ENCODE data around the gene TLE4.
"Not testable (repeated sequence)": the region's sequence is repeated elsewhere in the genome, so short reads cannot be mapped to it uniquely, and the experiment has no call there.

The TLE4 gene

GRCh38 chr9:79745752-79746336 lies 174.1 kb downstream of the TLE4 start:
- DNase-seq, result no peak

DNA sequence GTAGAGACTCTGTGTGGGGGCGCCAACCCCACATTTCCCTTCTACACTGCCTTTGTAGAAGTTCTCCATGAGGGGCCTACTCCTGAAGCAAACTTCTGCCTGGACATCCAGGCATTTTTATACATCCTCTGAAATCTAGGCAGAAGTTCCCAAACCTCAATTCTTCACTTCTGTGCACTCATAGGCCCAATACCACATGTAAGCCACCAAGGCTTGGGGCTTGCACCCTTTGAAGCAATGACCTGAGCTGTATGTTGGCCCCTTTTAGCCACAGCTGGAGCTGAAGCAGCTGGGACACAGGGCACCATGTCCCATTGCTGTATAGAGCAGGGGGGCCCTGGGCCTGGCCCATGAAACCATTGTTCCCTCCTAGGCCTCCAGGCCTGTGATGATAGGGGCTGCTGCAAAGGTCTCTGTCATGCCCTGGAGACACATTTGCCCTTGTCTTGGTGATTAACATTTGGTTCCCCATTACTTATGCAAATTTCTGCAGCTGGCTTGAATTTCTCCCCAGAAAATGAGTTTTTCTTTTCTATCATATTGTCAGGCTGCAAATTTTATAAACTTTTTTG lies 180.2 kb downstream of the TLE4 start:
- not testable (repeated sequence) for DNase-seq

- no peak for DNase-seq
These were observed 184.6 kb downstream of the TLE4 start for GRCh38 chr9:79756414-79756813.

DNA sequence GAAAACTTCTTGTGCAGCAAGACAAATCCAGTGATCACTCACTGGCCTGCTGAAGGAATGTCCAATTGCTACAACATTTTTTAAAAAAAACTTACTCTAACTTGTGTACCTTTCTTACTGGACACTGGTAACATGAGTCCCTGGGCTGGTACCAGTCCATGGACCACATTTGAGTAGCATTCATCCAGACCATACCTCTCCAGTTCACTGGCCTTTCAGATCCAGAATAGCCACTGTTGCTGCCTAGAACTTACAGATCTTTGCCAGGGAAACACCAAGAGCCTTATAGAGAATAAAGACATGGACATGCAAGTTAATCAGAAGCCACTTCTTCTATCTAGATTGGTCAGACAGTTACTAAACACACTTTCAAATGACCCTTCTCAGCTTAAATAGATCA lies 185.3 kb downstream of the TLE4 start:
- DNase-seq, result no peak

DNA sequence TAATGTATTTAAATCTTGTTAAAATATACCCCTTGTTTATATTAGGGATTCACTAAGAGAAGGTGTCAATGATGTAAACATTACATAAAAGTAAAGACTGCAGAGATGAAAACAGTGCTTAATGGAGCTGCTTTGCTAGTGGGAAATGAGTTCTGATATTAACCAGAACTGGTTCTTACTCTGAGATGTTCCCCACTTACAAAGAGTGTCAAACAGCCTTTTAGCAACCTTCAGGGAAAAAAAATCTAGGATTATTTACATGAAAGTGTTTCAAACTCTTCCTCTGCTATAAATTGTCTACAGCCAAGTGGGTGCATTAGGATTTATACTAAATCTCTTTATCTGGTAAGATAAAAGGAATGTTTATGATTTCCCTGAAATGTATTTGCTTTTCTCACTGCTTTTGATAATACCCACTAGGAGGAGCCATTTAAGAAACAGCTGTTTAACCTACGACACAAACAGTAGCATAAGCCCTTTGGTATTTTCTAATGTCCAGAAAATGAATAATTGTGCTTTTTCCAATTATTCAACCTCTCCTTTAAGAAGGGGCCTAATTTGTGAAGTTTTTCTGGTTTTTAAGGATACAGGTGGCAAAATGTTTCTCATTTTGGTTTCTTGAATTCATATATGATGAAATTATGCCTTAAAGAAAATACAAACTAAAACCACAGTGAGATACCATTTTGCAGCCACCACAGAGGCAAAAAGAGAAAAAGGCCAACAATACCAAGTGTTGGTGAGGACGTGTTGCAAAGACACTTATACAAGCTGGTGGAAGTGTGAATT lies 186.3 kb downstream of the TLE4 start:
- DNase-seq, result no peak

GRCh38 chr9:79759460-79759859 lies 187.7 kb downstream of the TLE4 start:
- DNase-seq, result no peak

GRCh38 chr9:79762070-79762469 lies 190.3 kb downstream of the TLE4 start:
- no peak for DNase-seq

DNA sequence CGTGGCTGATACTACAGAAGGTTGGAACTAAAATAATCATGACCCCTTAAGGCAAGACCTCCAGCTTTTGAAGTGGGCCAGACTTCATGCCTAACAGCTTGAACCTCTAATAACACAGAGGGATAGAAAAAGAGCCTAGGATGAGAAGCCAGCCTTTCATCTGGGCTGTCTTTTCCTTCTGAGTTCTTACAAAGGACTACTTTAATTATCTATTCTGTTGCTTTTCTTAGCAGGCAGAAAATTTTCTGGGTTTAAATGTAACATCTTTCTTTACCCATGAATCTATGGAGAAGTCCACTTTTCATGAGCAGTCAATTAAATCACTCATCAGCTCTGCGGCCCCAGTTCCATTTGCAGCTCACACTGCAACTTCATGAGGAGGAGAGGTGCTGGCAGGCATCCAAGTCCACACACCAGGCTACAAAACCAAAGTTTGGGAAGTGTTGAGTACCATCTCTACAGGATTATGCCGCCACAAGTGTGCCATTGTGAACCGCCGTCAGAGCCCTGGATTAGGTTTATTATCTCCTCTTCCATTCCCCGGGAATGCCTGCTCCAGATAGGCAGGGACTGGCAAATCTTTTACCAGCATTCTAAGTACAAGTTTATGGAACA lies 192.0 kb downstream of the TLE4 start:
- peak; percentile 39 for DNase-seq

GRCh38 chr9:79764374-79764773 lies 192.6 kb downstream of the TLE4 start:
- DNase-seq, result no peak

GRCh38 chr9:79765466-79765865 lies 193.7 kb downstream of the TLE4 start:
- no peak for DNase-seq

DNA sequence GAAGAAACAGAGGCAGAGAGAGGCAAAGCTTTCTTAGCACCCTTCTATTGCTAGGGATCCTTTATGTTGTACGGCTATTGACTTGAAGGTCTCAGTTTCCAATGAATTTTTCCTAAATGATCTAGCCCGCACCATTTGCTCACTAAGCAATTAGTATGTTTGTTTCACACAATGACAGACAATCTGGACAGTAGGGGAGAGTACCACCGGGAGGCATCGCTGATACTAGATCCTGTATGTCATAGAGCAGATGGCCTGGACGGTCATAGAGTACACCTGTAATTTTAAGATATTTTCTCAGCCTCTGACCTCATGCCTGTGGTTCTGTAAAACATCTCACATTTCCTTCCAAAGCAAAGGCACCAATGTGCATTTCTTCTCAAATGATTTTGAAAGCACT lies 194.3 kb downstream of the TLE4 start:
- no peak for DNase-seq

DNA sequence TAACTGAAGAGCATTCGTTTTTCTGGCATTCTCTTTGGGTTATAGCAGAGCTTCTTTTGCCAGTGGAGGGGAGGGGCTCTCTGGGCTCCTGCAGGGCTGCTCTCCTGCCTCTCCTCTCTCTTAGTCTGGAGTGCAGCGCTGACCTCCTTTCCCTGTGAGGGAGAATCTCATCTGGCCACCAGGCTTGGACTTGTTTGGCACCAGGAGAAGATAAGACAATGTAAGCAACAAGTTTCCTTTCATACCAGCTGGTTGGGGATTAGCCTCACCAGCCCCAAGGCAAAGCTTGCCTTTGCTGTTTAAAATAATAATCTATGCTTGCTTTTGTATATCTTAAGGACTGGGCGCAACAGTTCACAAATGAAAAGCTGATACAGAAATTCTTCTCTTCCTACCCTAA lies 196.4 kb downstream of the TLE4 start:
- DNase-seq, result no peak

GRCh38 chr9:79769476-79770275 lies 197.9 kb downstream of the TLE4 start:
- DNase-seq, result no peak

DNA sequence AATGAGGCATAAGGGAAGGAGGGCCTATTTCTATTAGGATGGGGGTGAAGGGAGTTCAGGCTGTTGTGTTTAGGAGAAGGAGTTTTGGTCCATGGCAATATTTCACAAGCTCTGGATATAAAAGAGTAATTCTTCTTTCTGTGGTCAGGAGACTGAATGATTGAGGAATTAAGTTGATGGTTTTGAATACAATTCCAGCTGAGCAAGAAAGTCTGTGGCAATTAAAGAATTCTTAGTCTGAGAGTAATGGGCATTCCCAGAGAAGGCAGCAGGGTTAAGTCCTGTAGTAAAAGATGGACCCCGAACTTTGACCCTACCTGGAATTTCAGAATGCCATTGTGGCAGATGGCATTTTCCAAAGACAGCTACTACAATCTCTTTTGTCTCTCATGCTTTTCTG lies 202.6 kb downstream of the TLE4 start:
- no peak for DNase-seq
